ENCODE measurements around the gene HAUS3.

GRCh38 chr4:2245057-2245786 lies 3.3 kb upstream of the HAUS3 start:
- TF ChIP-seq, protein P1, sequence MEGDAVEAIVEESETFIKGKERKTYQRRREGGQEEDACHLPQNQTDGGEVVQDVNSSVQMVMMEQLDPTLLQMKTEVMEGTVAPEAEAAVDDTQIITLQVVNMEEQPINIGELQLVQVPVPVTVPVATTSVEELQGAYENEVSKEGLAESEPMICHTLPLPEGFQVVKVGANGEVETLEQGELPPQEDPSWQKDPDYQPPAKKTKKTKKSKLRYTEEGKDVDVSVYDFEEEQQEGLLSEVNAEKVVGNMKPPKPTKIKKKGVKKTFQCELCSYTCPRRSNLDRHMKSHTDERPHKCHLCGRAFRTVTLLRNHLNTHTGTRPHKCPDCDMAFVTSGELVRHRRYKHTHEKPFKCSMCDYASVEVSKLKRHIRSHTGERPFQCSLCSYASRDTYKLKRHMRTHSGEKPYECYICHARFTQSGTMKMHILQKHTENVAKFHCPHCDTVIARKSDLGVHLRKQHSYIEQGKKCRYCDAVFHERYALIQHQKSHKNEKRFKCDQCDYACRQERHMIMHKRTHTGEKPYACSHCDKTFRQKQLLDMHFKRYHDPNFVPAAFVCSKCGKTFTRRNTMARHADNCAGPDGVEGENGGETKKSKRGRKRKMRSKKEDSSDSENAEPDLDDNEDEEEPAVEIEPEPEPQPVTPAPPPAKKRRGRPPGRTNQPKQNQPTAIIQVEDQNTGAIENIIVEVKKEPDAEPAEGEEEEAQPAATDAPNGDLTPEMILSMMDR (IDR thresholded peaks at IDR 0.05): no peak
- no peak for TF ChIP-seq POLR2A (IDR thresholded peaks at IDR 0.05)

Measured in right lobe of liver (tissue), 4 donors.